ENCODE results near the gene PWWP2B. TPM values are rescaled to one million over a fixed set of nuclear protein-coding genes. Genes with fewer than 3 reads are reported as not detected.

The PWWP2B gene
- total RNA-seq, 1 donor from 2014 or later, result 12.9 TPM

GRCh38 chr10:132420981-132421846 is 24.2 kb downstream of the PWWP2B start:
- no peak for DNase-seq (ENCODE audit: extremely low spot score, unreplicated experiment)
- Mint-ChIP-seq H3K9me3 (ENCODE audit: unreplicated experiment) (no peaks in the 10 kb centered on the region), H3K27ac (ENCODE audit: unreplicated experiment) (peak overlapping the region; percentile 80), H3K4me1 (ENCODE audit: unreplicated experiment) (peaks cover 53% of the 10 kb centered on the region), H3K27me3 (ENCODE audit: unreplicated experiment) (no peaks in the 10 kb centered on the region), H3K36me3 (ENCODE audit: unreplicated experiment) (peaks cover 1% of the 10 kb centered on the region), H3K4me3 (ENCODE audit: unreplicated experiment) (peak overlapping the region; percentile 22)
- TF ChIP-seq CTCF (IDR thresholded peaks at IDR 0.05), result no peak

- Mint-ChIP-seq H3K9me3 (ENCODE audit: unreplicated experiment) (no peaks in the 10 kb centered on the region), H3K27ac (ENCODE audit: unreplicated experiment) (peak overlapping the region; percentile 80), H3K27me3 (ENCODE audit: unreplicated experiment) (no peaks in the 10 kb centered on the region), H3K4me1 (ENCODE audit: unreplicated experiment) (peaks cover 53% of the 10 kb centered on the region), H3K4me3 (ENCODE audit: unreplicated experiment) (peak overlapping the region; percentile 22), H3K36me3 (ENCODE audit: unreplicated experiment) (no peaks in the 10 kb centered on the region)
- no peak for TF ChIP-seq CTCF (IDR thresholded peaks at IDR 0.05)
- no peak for DNase-seq (ENCODE audit: extremely low spot score, unreplicated experiment)
Observed at GRCh38 chr10:132421847-132422751, 25.1 kb downstream of the PWWP2B start.

GRCh38 chr10:132422903-132423825 is 26.2 kb downstream of the PWWP2B start:
- peaks cover 49% of the 10 kb centered on the region for H3K4me1 Mint-ChIP-seq (ENCODE audit: unreplicated experiment)
- H3K27me3 Mint-ChIP-seq (ENCODE audit: unreplicated experiment), result no peaks in the 10 kb centered on the region
- H3K4me3 Mint-ChIP-seq (ENCODE audit: unreplicated experiment), result peak overlapping the region; percentile 10
- no peaks in the 10 kb centered on the region for H3K9me3 Mint-ChIP-seq (ENCODE audit: unreplicated experiment)
- H3K36me3 Mint-ChIP-seq (ENCODE audit: unreplicated experiment), result no peaks in the 10 kb centered on the region
- DNase-seq (ENCODE audit: extremely low spot score, unreplicated experiment), result no peak
- H3K27ac Mint-ChIP-seq (ENCODE audit: unreplicated experiment), result peak overlapping the region; percentile 63
- TF ChIP-seq CTCF (IDR thresholded peaks at IDR 0.05), result no peak

GRCh38 chr10:132423966-132424861 is 27.2 kb downstream of the PWWP2B start:
- Mint-ChIP-seq H3K27ac (ENCODE audit: unreplicated experiment) (no peak overlapping the region), H3K9me3 (ENCODE audit: unreplicated experiment) (no peaks in the 10 kb centered on the region), H3K36me3 (ENCODE audit: unreplicated experiment) (no peaks in the 10 kb centered on the region), H3K4me1 (ENCODE audit: unreplicated experiment) (peaks cover 39% of the 10 kb centered on the region), H3K4me3 (ENCODE audit: unreplicated experiment) (no peak overlapping the region), H3K27me3 (ENCODE audit: unreplicated experiment) (no peaks in the 10 kb centered on the region)
- DNase-seq (ENCODE audit: extremely low spot score, unreplicated experiment), result no peak
- TF ChIP-seq CTCF (IDR thresholded peaks at IDR 0.05), result no peak
